ENCODE measurements around the gene TOP2B. TPM values are rescaled to one million over a fixed set of nuclear protein-coding genes. Genes with fewer than 3 reads are reported as not detected.

The TOP2B gene
- 170 and 181 TPM in 2 replicates for total RNA-seq (2021)
- long read RNA-seq, full-length matches to known transcripts, result 2 of 62 reads
- long read RNA-seq, partial matches to known transcripts, result 51 of 62 reads
- long read RNA-seq, other reads (novel, unspliced or antisense), result 9 of 62 reads

- peaks cover 0 to 4% (median 0%) of the 10 kb centered on the region in 3 experiments; a peak in 1 of 7 replicates for H3K36me3 Mint-ChIP-seq (ENCODE audit: insufficient read depth in 1 of 3, low read depth in 3 of 3)
- peaks cover 2% of the 10 kb centered on the region for H4K20me1 ChIP-seq (ENCODE audit: control insufficient read depth, insufficient read depth, insufficient read length)
- H3T11ph ChIP-seq (ENCODE audit: low read length), result no peak within 1 kb of the TSS
- H3K56ac ChIP-seq (ENCODE audit: insufficient read length, low read depth, low read length), result no peak within 1 kb of the TSS
- peak within 1 kb of the TSS; percentile 99 to 100 (median 100) for H3K27ac Mint-ChIP-seq
- no peaks in the 10 kb centered on the region for H3K27me3 ChIP-seq (ENCODE audit: insufficient read depth, low read length)
- H3K23ac ChIP-seq (ENCODE audit: insufficient read length, low read depth, low read length), result no peak within 1 kb of the TSS
- no peaks in the 10 kb centered on the region for H3K9me3 Mint-ChIP-seq
- H4K5ac ChIP-seq (ENCODE audit: insufficient read length, low read depth, low read length), result no peak within 1 kb of the TSS
- no peak within 1 kb of the TSS for H2BK12ac ChIP-seq (ENCODE audit: insufficient read length, low read depth, low read length)
- no peaks in the 10 kb centered on the region for H3K27me3 Mint-ChIP-seq (ENCODE audit: low read depth)
- peak within 1 kb of the TSS; percentile 91 to 97 for H3K4me3 Mint-ChIP-seq
- no peak within 1 kb of the TSS for H2BK20ac ChIP-seq (ENCODE audit: low read depth, low read length, poor library complexity, severe bottlenecking)
- H2AFZ ChIP-seq (ENCODE audit: low read length), result no peak within 1 kb of the TSS
- no peaks in the 10 kb centered on the region; the same call in 1 of the 2 replicates for H3K4me1 ChIP-seq (ENCODE audit: insufficient read depth, low read length)
- no peak within 1 kb of the TSS for H4K8ac ChIP-seq (replicated peaks; ENCODE audit: insufficient read length, low read depth, low read length)
- peaks cover 17% of the 10 kb centered on the region; the same call in 1 of the 2 replicates for H3K79me2 ChIP-seq (ENCODE audit: insufficient read depth, low read length)
- H2BK120ac ChIP-seq (ENCODE audit: low read depth, low read length, poor library complexity, severe bottlenecking), result no peak within 1 kb of the TSS
- no CpG with 5 or more reads among the region's 33 CpGs for WGBS (ENCODE audit: extremely low coverage, insufficient read length, low lambda C conversion rate)
- no peaks in the 10 kb centered on the region for H3K9me3 ChIP-seq (ENCODE audit: control insufficient read depth, low read depth, low read length)
- peak within 1 kb of the TSS; percentile 98 for H3K4me2 ChIP-seq (ENCODE audit: insufficient read depth, insufficient read length, low read length)
- H3K4me1 Mint-ChIP-seq, result peaks cover 35 to 36% of the 10 kb centered on the region in 2 experiments
- H3K27ac ChIP-seq (ENCODE audit: insufficient read length, low read depth, low read length), result peak within 1 kb of the TSS; percentile 81
- no peak within 1 kb of the TSS for H2AK5ac ChIP-seq (ENCODE audit: insufficient read length, low read length)
- no peak within 1 kb of the TSS; the same call in 1 of the 2 replicates for H3K4ac ChIP-seq (ENCODE audit: low read depth, low read length)
- TF ChIP-seq CTCF (conservative IDR thresholded peaks at IDR 0.05), result no peak
- DNase-seq, result peak; percentile 96
- H3K18ac ChIP-seq (ENCODE audit: insufficient read length, low read depth, low read length), result peak within 1 kb of the TSS; percentile 95
- peak within 1 kb of the TSS; percentile 31 for H2BK5ac ChIP-seq (ENCODE audit: insufficient read length, low read length)
- H3K14ac ChIP-seq (ENCODE audit: insufficient read depth, low read length), result peak within 1 kb of the TSS; percentile 96
- H3K9ac ChIP-seq (ENCODE audit: extremely low read depth, insufficient read length, low read length), result peak within 1 kb of the TSS; percentile 92
- H3K23me2 ChIP-seq (ENCODE audit: insufficient read length, low read depth, low read length, poor library complexity, severe bottlenecking), result peaks cover 17% of the 10 kb centered on the region
- no peak within 1 kb of the TSS for H2BK15ac ChIP-seq (ENCODE audit: low read depth, low read length)
- H4K91ac ChIP-seq (ENCODE audit: insufficient read length, low read depth, low read length), result no peak within 1 kb of the TSS
- peaks cover 4% of the 10 kb centered on the region for H3K79me1 ChIP-seq (ENCODE audit: insufficient read depth, low read depth, low read length, poor library complexity, severe bottlenecking)
Observed at GRCh38 chr3:25664812-25665314, at the start of gene TOP2B. TSS of gene TOP2B (minus strand) at chr3:25664907. CDS start at chr3:25664297, 610 bp downstream.
